SK-N-MC (cell line): ENCODE data around the gene IL10RB.

Experiments
- EZH2 ChIP-seq: fragments of 200-600 bp; sonication (generic); IDR thresholded peaks from one replicate; pipeline ENCODE4 v1.6.1; 2017; ENCODE audit warnings: antibody characterized with exemption
- FOXP2 ChIP-seq: optimal IDR thresholded peaks from 2 replicates; pipeline ENCODE3; 2011; ENCODE audit warnings: mild to moderate bottlenecking, moderate library complexity; ENCODE audit not compliant: insufficient read depth; ENCODE audit errors: extremely low read length, control extremely low read depth
- POLR2AphosphoS5 ChIP-seq: IDR thresholded peaks from 2 replicates; pipeline ENCODE4 v1.6.1; 2012; ENCODE audit warnings: mild to moderate bottlenecking, low read depth, low read length, borderline replicate concordance

GRCh38 chr21:33317145-33317544, 51.0 kb downstream of the IL10RB start:
- TF ChIP-seq POLR2AphosphoS5 = no peak
- TF ChIP-seq EZH2 = no peak
- no peak for TF ChIP-seq FOXP2
